ENCODE measurements around the gene PPM1F. TPM values are rescaled to one million over a fixed set of nuclear protein-coding genes. Genes with fewer than 3 reads are reported as not detected.

The PPM1F gene
- total RNA-seq, 4 donors from 2014 or later, result 22.9 to 67.3 (median 32.4) TPM

- TF ChIP-seq CTCF (IDR thresholded peaks at IDR 0.05), result no peak
- DNase-seq (ENCODE audit: low spot score), result no peak
- no peak for ATAC-seq (ENCODE audit: low FRiP score)
Observed at GRCh38 chr22:21933910-21934309, 18.7 kb downstream of the PPM1F start.

GRCh38 chr22:21933413-21933812 lies 19.2 kb downstream of the PPM1F start:
- no peak for TF ChIP-seq CTCF (IDR thresholded peaks at IDR 0.05)
- DNase-seq (ENCODE audit: low spot score) (no peak), ATAC-seq (ENCODE audit: low FRiP score) (no peak)

- no peak for DNase-seq (ENCODE audit: low spot score)
- ATAC-seq (ENCODE audit: low FRiP score), result no peak
- TF ChIP-seq CTCF (IDR thresholded peaks at IDR 0.05), result no peak
Observed at GRCh38 chr22:21932347-21932746, 20.3 kb downstream of the PPM1F start.

- DNase-seq (ENCODE audit: low spot score) (no peak), ATAC-seq (ENCODE audit: low FRiP score) (no peak)
- TF ChIP-seq CTCF (IDR thresholded peaks at IDR 0.05), result no peak
Observed at GRCh38 chr22:21931056-21931455, 21.6 kb downstream of the PPM1F start.

- DNase-seq (ENCODE audit: low spot score), result no peak
- no peak for TF ChIP-seq CTCF (IDR thresholded peaks at IDR 0.05)
- no peak for ATAC-seq (ENCODE audit: low FRiP score)
Observed at GRCh38 chr22:21929253-21929652, 23.4 kb downstream of the PPM1F start.

- TF ChIP-seq CTCF (IDR thresholded peaks at IDR 0.05), result no peak
- ATAC-seq (ENCODE audit: low FRiP score), result no peak
- no peak for DNase-seq (ENCODE audit: low spot score)
Observed at GRCh38 chr22:21928048-21928447, 24.6 kb downstream of the PPM1F start.

- ATAC-seq (ENCODE audit: low FRiP score), result no peak
- TF ChIP-seq CTCF (IDR thresholded peaks at IDR 0.05), result no peak
- DNase-seq (ENCODE audit: low spot score), result no peak
Observed at GRCh38 chr22:21927174-21927823, 25.3 kb downstream of the PPM1F start.

Data from omental fat pad (tissue), 4 donors.